ENCODE data around the gene DLEC1.

- TF ChIP-seq CTCF (IDR thresholded peaks at IDR 0.05) (no peak), EP300 (IDR thresholded peaks at IDR 0.05) (no peak), POLR2A (IDR thresholded peaks at IDR 0.05) (no peak), POLR2AphosphoS5 (IDR thresholded peaks at IDR 0.05) (no peak)
These were observed 45.6 kb upstream of the DLEC1 start for GRCh38 chr3:37993460-37993819.

All from gastroesophageal sphincter (tissue), 3 donors.